PFSK-1 (cell line): ENCODE data around the gene R3HCC1L.

Experiments
- POLR2AphosphoS5 ChIP-seq: IDR thresholded peaks from 2 replicates; pipeline ENCODE4 v1.6.1; 2012; ENCODE audit warnings: low read depth, mild to moderate bottlenecking, control low read depth, low read length, moderate library complexity
- TAF1 ChIP-seq: IDR thresholded peaks from 2 replicates; pipeline ENCODE4 v1.6.1; 2012; ENCODE audit warnings: low read length, control low read depth, borderline replicate concordance; ENCODE audit not compliant: insufficient read depth
- TF ChIP-seq, protein P1 (sequence below), 2 experiments: IDR thresholded peaks; 2 replicates each; pipeline versions ENCODE4 v1.6.1 to v1.8.0; 2011 to 2012; ENCODE audit warnings: low read depth in 2 of 2, low read length in 2 of 2, control low read depth in 1 of 2, inconsistent platforms in 1 of 2, mild to moderate bottlenecking in 1 of 2, moderate library complexity in 1 of 2; ENCODE audit not compliant: insufficient read depth in 1 of 2

DNA sequence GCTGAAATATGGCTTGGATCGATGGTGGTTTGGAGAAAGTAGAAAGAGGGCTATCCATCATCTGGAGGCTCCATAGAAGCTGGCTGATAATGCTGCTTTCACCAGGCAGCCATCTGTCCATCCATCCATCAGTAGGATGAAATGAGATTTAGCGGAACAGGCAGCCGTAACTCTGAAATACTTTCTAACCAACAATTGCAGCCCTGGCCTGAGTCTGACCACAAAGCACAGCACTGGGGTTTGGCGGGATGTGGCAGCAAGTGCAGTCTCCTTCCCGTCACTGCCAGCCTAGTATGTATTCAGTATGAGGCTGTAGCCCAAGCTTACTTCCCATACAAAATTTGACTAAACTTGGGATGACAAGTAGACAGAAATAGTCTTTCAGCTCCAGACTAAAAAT lies 38.0 kb downstream of the R3HCC1L start:
- TF ChIP-seq, protein P1, sequence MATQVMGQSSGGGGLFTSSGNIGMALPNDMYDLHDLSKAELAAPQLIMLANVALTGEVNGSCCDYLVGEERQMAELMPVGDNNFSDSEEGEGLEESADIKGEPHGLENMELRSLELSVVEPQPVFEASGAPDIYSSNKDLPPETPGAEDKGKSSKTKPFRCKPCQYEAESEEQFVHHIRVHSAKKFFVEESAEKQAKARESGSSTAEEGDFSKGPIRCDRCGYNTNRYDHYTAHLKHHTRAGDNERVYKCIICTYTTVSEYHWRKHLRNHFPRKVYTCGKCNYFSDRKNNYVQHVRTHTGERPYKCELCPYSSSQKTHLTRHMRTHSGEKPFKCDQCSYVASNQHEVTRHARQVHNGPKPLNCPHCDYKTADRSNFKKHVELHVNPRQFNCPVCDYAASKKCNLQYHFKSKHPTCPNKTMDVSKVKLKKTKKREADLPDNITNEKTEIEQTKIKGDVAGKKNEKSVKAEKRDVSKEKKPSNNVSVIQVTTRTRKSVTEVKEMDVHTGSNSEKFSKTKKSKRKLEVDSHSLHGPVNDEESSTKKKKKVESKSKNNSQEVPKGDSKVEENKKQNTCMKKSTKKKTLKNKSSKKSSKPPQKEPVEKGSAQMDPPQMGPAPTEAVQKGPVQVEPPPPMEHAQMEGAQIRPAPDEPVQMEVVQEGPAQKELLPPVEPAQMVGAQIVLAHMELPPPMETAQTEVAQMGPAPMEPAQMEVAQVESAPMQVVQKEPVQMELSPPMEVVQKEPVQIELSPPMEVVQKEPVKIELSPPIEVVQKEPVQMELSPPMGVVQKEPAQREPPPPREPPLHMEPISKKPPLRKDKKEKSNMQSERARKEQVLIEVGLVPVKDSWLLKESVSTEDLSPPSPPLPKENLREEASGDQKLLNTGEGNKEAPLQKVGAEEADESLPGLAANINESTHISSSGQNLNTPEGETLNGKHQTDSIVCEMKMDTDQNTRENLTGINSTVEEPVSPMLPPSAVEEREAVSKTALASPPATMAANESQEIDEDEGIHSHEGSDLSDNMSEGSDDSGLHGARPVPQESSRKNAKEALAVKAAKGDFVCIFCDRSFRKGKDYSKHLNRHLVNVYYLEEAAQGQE (IDR thresholded peaks at IDR 0.05; ENCODE audit: insufficient read depth in 1 of 2, low read depth in 2 of 2, low read length in 2 of 2): no peak
- no peak for TF ChIP-seq TAF1
- no peak for TF ChIP-seq POLR2AphosphoS5
